HepG2 (cell line): ENCODE data around the gene SRRT. TPM values are rescaled to one million over a fixed set of nuclear protein-coding genes. Genes with fewer than 3 reads are reported as not detected.

Experiments used
- ATAC-seq: fragments of 200-7000 bp; cut with Tn5 transposase; 3 replicates; pipeline ENCODE4 v1.9.1; 2020; ENCODE audit warnings: mild to moderate bottlenecking, moderate library complexity
- BruUV-seq: library from RNA; stranded (reverse); fragments of 400-500 nt; replicated peaks from 2 replicates; lab custom pipeline; 2021; lab: Mats Ljungman, UMichigan
- CTCF ChIA-PET: fragments of 300-600 bp; formaldehyde crosslinking; extraction: SDS; loops from one replicate; lab custom pipeline; 2021; ENCODE audit warnings: low total read pairs, inconsistent platforms, low intra/inter-chr PET ratio; lab: Yijun Ruan, JAX
- POLR2A ChIA-PET: fragments of 350-600 bp; sonication (Branson Sonifier 250); formaldehyde crosslinking; loops from one replicate; lab custom pipeline; 2020; ENCODE audit warnings: antibody characterized with exemption, inconsistent platforms; lab: Yijun Ruan, JAX
- DNase-seq: peaks from one replicate; pipeline ENCODE4 v3.0.0-alpha.2; 2015; ENCODE audit warnings: low spot score
- FAIRE-seq: peaks from 3 replicates; lab custom pipeline; 2011; peaks lifted over from hg19 to GRCh38; lab: Jason Lieb, UNC
- H2AFZ ChIP-seq: one replicate; pipeline ENCODE4 v1.6.1; 2011; ENCODE audit warnings: low read length, inconsistent platforms
- H3K27ac ChIP-seq: fragments of 300-600 bp; 3 replicates; pipeline ENCODE4 v1.8.0; 2011; ENCODE audit warnings: mixed run types, mild to moderate bottlenecking, mixed read lengths, low read length, inconsistent platforms; ENCODE audit not compliant: insufficient read depth; ENCODE audit errors: extremely low read length
- H3K27me3 ChIP-seq, 2 experiments: fragments of 200-600 bp in 1 of 2; 2 replicates in 1 of 2; 3 replicates in 1 of 2; pipeline versions ENCODE4 v1.6.0 to v1.8.0; 2011; ENCODE audit warnings: low read length in 2 of 2, mild to moderate bottlenecking in 2 of 2, moderate library complexity in 2 of 2, inconsistent platforms in 1 of 2; ENCODE audit not compliant: insufficient read depth in 2 of 2, control insufficient read depth in 1 of 2
- H3K36me3 ChIP-seq, 2 experiments: fragments of 200-600 bp in 1 of 2; replicated peaks in 1 of 2; 2 replicates in 1 of 2; 3 replicates in 1 of 2; pipeline versions ENCODE4 v1.5.1 to v1.8.0; 2011; ENCODE audit warnings: low read length in 2 of 2, inconsistent platforms in 1 of 2; ENCODE audit not compliant: insufficient read depth in 2 of 2, control insufficient read depth in 1 of 2
- H3K4me1 ChIP-seq: 2 replicates; pipeline ENCODE4 v1.5.1; 2012; ENCODE audit warnings: low read length, inconsistent platforms; ENCODE audit not compliant: insufficient read depth
- H3K4me2 ChIP-seq: 2 replicates; pipeline ENCODE4 v1.6.0; 2011; ENCODE audit warnings: low read depth, low read length, inconsistent platforms
- H3K4me3 ChIP-seq, 3 experiments: fragments of 200-600 bp in 1 of 3; sonication (generic), shearing (Covaris generic) in 1 of 3; replicated peaks in 1 of 3; 2 replicates each; pipeline ENCODE4 v1.5.1; 2011 to 2016; ENCODE audit warnings: low read length in 3 of 3, inconsistent platforms in 2 of 3, low read depth in 2 of 3, mild to moderate bottlenecking in 2 of 3, control low read depth in 1 of 3, mixed read lengths in 1 of 3; ENCODE audit not compliant: insufficient read depth in 1 of 3
- H3K79me2 ChIP-seq: one replicate; pipeline ENCODE4 v1.6.1; 2011; ENCODE audit warnings: low read length, inconsistent platforms; ENCODE audit not compliant: insufficient read depth
- H3K9ac ChIP-seq: 2 replicates; pipeline ENCODE4 v1.6.0; 2011; ENCODE audit warnings: mild to moderate bottlenecking, low read depth, low read length, inconsistent platforms; ENCODE audit not compliant: insufficient read depth
- H3K9me3 ChIP-seq: 2 replicates; pipeline ENCODE4 v1.5.1; 2012; ENCODE audit warnings: mild to moderate bottlenecking, low read length
- H4K20me1 ChIP-seq: 2 replicates; pipeline ENCODE4 v1.6.0; 2011; ENCODE audit warnings: inconsistent platforms, mild to moderate bottlenecking, low read length, moderate library complexity; ENCODE audit not compliant: insufficient read depth
- E2F5 ChIP-seq: sonication (generic); formaldehyde crosslinking; conservative IDR thresholded peaks from 2 replicates; pipeline ENCODE4 v1.4.0; 2020; ENCODE audit warnings: missing genetic modification reagents
- FOXO1 ChIP-seq: sonication (generic); formaldehyde crosslinking; IDR thresholded peaks from 2 replicates; pipeline ENCODE4 v1.4.0; 2020; ENCODE audit warnings: missing genetic modification reagents
- MED8 ChIP-seq: sonication (generic); formaldehyde crosslinking; IDR thresholded peaks from 2 replicates; pipeline ENCODE4 v1.8.1; 2023; ENCODE audit warnings: mild to moderate bottlenecking, missing genetic modification reagents; ENCODE audit not compliant: insufficient replicate concordance
- RBAK ChIP-seq: sonication (generic); formaldehyde crosslinking; IDR thresholded peaks from 2 replicates; pipeline ENCODE4 v1.5.1; 2020; ENCODE audit warnings: mild to moderate bottlenecking, missing genetic modification reagents
- SMYD3 ChIP-seq: sonication (generic); formaldehyde crosslinking; IDR thresholded peaks from 2 replicates; pipeline ENCODE4 v1.8.1; 2023; ENCODE audit warnings: mild to moderate bottlenecking, missing genetic modification reagents
- YEATS4 ChIP-seq: sonication (generic); formaldehyde crosslinking; IDR thresholded peaks from 2 replicates; pipeline ENCODE4 v1.4.0; 2020; ENCODE audit warnings: missing genetic modification reagents, borderline replicate concordance
- ZBTB42 ChIP-seq: sonication (generic); formaldehyde crosslinking; IDR thresholded peaks from 2 replicates; pipeline ENCODE4 v1.5.0; 2020; ENCODE audit warnings: mild to moderate bottlenecking, missing genetic modification reagents
- ZXDC ChIP-seq: sonication (generic); formaldehyde crosslinking; IDR thresholded peaks from 2 replicates; pipeline ENCODE4 v1.5.0; 2020; ENCODE audit warnings: mild to moderate bottlenecking, missing genetic modification reagents
- ZZZ3 ChIP-seq: sonication (generic); formaldehyde crosslinking; IDR thresholded peaks from 2 replicates; pipeline ENCODE4 v1.4.0; 2020; ENCODE audit warnings: missing genetic modification reagents, mild to moderate bottlenecking, borderline replicate concordance
- WGBS: methylation state at CpG from one replicate; pipeline ENCODE4 v1.1.6; 2017; ENCODE audit warnings: low lambda C conversion rate; 5-methylcytosine and 5-hydroxymethylcytosine counted together
- in situ Hi-C: cut with HindIII; loops from 2 replicates; pipeline ENCODE4 v1.10.0; 2017; ENCODE audit warnings: low pct_unique_long_range_greater_than_20kb; ENCODE audit not compliant: extremely low pct_ligation_motif_present
- intact Hi-C: fragments of 100-400 bp; cut with micrococcal nuclease; formaldehyde crosslinking; loops from one replicate; pipeline ENCODE4 v1.10.0; 2022; ENCODE audit not compliant: unreplicated experiment
- polyA plus RNA-seq, 8 experiments: library from polyadenylated mRNA; depleted of rRNA in 3 of 8; stranded (reverse) in 7 of 8; unstranded in 1 of 8; fragments of >200 nt; fragmentation: Illumina TruSeq in 4 of 8; extraction: Trizol in 4 of 8; gene quantifications; 2 replicates each; pipeline versions ENCODE4 v1.2.1 to v1.2.3, GENCODE V29; 2011 to 2016; ENCODE audit warnings: low read depth in 4 of 8, missing spikeins in 1 of 8, mixed read lengths in 1 of 8; ENCODE audit not compliant: insufficient read depth in 1 of 8
- total RNA-seq, 5 experiments: library from RNA; depleted of rRNA; stranded (reverse); fragments of >200 nt; fragmentation: Illumina TruSeq; extraction: Trizol; gene quantifications; 2 replicates each; pipeline ENCODE4 v1.2.3, GENCODE V29; 2016; ENCODE audit warnings: low read depth in 1 of 5
- TF ChIP-seq, protein P1 (sequence below): sonication (generic); formaldehyde crosslinking; IDR thresholded peaks from 2 replicates; pipeline ENCODE4 v1.4.0; 2020; ENCODE audit warnings: mild to moderate bottlenecking, missing genetic modification reagents, borderline replicate concordance

SRRT gene
- total and polyA plus RNA-seq, 2 of the 13 experiments (the other 11 are each of a cell fraction or from before 2014, with no cell fraction given): 26.2 to 106 TPM

DNA sequence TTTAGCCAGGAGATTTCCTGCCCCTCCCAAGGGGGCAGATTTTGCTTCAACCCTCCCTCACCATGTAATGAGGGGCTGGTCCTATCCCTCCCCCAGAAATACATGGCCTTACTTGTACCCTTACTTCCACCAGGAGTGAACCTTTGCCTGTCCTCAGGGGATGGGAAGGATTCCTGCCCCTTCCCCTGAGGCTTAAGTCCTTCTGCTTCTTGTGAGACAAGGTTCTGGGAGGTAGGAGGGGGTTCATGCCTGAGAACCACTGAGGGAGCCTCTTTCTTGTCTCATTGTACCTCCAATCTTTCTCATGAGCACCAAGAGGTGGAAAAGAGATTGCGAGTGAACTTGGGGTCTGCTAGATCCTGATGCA lies 54.9 kb downstream of the SRRT start:
- FAIRE-seq: no peak
- Histone ChIP-seq H3K4me1 (no peaks in the 10 kb centered on the region), H3K27me3 (peaks cover 0 to 10% of the 10 kb centered on the region in 2 experiments; a peak in 1 of 5 replicates), H3K9ac (no peak overlapping the region), H3K27ac (no peak overlapping the region), H2AFZ (no peak overlapping the region), H4K20me1 (no peaks in the 10 kb centered on the region), H3K79me2 (no peaks in the 10 kb centered on the region), H3K9me3 (peaks cover 4% of the 10 kb centered on the region; the same call in 1 of the 2 replicates), H3K4me3 (no peak overlapping the region), H3K4me2 (no peak overlapping the region), H3K36me3 (no peaks in the 10 kb centered on the region)
- intact Hi-C loops: no loop called here
- in situ Hi-C loops: no loop called here
- ChIA-PET CTCF (no interaction called here), POLR2A (no interaction called here)
- no peak for TF ChIP-seq E2F5 (CRISPR knock-in tag)
- no peak for TF ChIP-seq MED8 (CRISPR knock-in tag)
- TF ChIP-seq, protein P1, sequence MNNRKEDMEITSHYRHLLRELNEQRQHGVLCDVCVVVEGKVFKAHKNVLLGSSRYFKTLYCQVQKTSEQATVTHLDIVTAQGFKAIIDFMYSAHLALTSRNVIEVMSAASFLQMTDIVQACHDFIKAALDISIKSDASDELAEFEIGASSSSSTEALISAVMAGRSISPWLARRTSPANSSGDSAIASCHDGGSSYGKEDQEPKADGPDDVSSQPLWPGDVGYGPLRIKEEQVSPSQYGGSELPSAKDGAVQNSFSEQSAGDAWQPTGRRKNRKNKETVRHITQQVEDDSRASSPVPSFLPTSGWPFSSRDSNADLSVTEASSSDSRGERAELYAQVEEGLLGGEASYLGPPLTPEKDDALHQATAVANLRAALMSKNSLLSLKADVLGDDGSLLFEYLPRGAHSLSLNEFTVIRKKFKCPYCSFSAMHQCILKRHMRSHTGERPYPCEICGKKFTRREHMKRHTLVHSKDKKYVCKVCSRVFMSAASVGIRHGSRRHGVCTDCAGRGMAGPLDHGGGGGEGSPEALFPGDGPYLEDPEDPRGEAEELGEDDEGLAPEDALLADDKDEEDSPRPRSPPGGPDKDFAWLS (CRISPR knock-in tag): no peak
- DNase-seq: no peak
- ATAC-seq: no peak
- BruUV-seq: no TSS peak
- 75% methylated on average over 1 of the region's 1 CpG for WGBS

DNA sequence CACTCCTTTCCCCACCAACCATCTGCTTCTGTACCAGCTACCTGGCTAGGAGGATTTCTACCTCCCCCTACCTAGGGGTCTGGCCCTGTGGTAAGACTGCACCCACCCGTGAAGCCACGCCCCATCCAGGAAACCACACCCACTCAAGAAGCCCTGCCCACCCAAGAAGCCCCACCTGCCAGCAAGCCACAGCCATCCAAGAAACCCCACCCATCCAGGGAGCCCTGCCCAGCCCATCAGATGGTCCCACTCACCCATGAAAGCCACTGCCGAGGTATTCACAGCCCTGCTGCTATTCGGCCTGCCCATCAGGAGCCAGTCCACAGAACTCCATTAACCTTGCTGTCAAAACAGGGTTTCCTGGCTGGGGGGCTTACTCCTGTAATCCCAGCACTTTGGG lies 58.8 kb downstream of the SRRT start:
- H2AFZ ChIP-seq: no peak overlapping the region
- H3K27ac ChIP-seq: no peak overlapping the region
- CTCF ChIA-PET: no interaction called here
- no peak for DNase-seq
- H3K9me3 ChIP-seq: peaks cover 4% of the 10 kb centered on the region; the same call in 1 of the 2 replicates
- no peak overlapping the region for H3K4me2 ChIP-seq
- in situ Hi-C loops: no loop called here
- no peaks in the 10 kb centered on the region for H3K36me3 ChIP-seq
- no TSS peak for BruUV-seq
- H3K27me3 ChIP-seq: 0 out of 5 replicates have a peak, but pooled peaks cover 0 to 5% of the 10 kb centered on the region in 2 experiments
- H3K79me2 ChIP-seq: no peaks in the 10 kb centered on the region
- no peak overlapping the region for H3K9ac ChIP-seq
- no peak for FAIRE-seq
- POLR2A ChIA-PET: no interaction called here
- WGBS: 0% methylated on average over 3 of the region's 4 CpGs
- ATAC-seq: no peak
- no peaks in the 10 kb centered on the region for H4K20me1 ChIP-seq
- intact Hi-C loops: no loop called here
- H3K4me3 ChIP-seq: no peak overlapping the region
- no peaks in the 10 kb centered on the region for H3K4me1 ChIP-seq
- TF ChIP-seq SMYD3 (CRISPR knock-in tag) (no peak), RBAK (CRISPR knock-in tag) (no peak), ZBTB42 (CRISPR knock-in tag) (no peak), FOXO1 (no peak), ZZZ3 (CRISPR knock-in tag) (no peak), YEATS4 (CRISPR knock-in tag) (no peak), ZXDC (CRISPR knock-in tag) (no peak)
